Measurements from ENCODE around the gene CYP2E1.
"Not testable (repeated sequence)": the region's sequence is repeated elsewhere in the genome, so short reads cannot be mapped to it uniquely, and the experiment has no call there.

Gene CYP2E1

GRCh38 chr10:133577037-133577436 is 49.9 kb downstream of the CYP2E1 start:
- H2AK5ac ChIP-seq (ENCODE audit: low read length); H3K56ac ChIP-seq (ENCODE audit: low read length); H3K36me3 ChIP-seq (ENCODE audit: control insufficient read depth, insufficient read depth, low read length); H3K27me3 ChIP-seq (ENCODE audit: insufficient read depth, low read length, poor library complexity); H3K4me3 ChIP-seq (ENCODE audit: low read length); H3K4me2 ChIP-seq (ENCODE audit: low read length); H2BK15ac ChIP-seq (replicated peaks; ENCODE audit: low read depth); H3K9ac ChIP-seq (ENCODE audit: low read length); H3K79me1 ChIP-seq (ENCODE audit: low read length); H4K8ac ChIP-seq (ENCODE audit: low read depth, low read length); H4K5ac ChIP-seq (ENCODE audit: low read length); DNase-seq; H3K79me2 ChIP-seq (ENCODE audit: control insufficient read depth, insufficient read depth, low read length); H2BK120ac ChIP-seq (ENCODE audit: low read depth, low read length); H3K18ac ChIP-seq (ENCODE audit: low read length); H3K4me1 ChIP-seq (ENCODE audit: control insufficient read depth, low read depth, low read length); H3K27ac ChIP-seq (ENCODE audit: low read depth, low read length); H2BK5ac ChIP-seq (ENCODE audit: low read length); H3K4ac ChIP-seq (ENCODE audit: low read depth, low read length); H3K23ac ChIP-seq (ENCODE audit: low read length): not testable (repeated sequence)
- no CpG with 5 or more reads among the region's 31 CpGs for WGBS (ENCODE audit: extremely low coverage, insufficient coverage, low lambda C conversion rate)

All from mesendoderm (in vitro differentiated cells).